Vagina (tissue), 2 donors: ENCODE measurements around the gene AKR1E2.

Source experiments
- CTCF ChIP-seq, 3 experiments: fragments of 450-650 bp in 2 of 3; fragments of 200-600 bp in 1 of 3; sonication (generic) in 1 of 3; IDR thresholded peaks; one replicate each; pipeline ENCODE4 v1.5.1; 2017 to 2019; ENCODE audit warnings: antibody characterized with exemption in 3 of 3, mild to moderate bottlenecking in 2 of 3, moderate library complexity in 2 of 3
- POLR2A ChIP-seq, 2 donors: fragments of 450-650 bp; IDR thresholded peaks; one replicate each; pipeline ENCODE4 v1.6.1; 2017; ENCODE audit warnings: antibody characterized with exemption in 2 of 2, mild to moderate bottlenecking in 2 of 2, moderate library complexity in 2 of 2
- POLR2AphosphoS5 ChIP-seq, 2 donors: sonication (generic); formaldehyde crosslinking; IDR thresholded peaks; one replicate each; pipeline ENCODE4 v1.9.0; 2017; ENCODE audit warnings: antibody characterized with exemption in 2 of 2, mild to moderate bottlenecking in 2 of 2, low read depth in 1 of 2; ENCODE audit not compliant: insufficient read depth in 1 of 2

GRCh38 chr10:4801405-4801804 lies 24.6 kb upstream of the AKR1E2 start:
- no peak for TF ChIP-seq CTCF (IDR thresholded peaks at IDR 0.05)
- TF ChIP-seq POLR2AphosphoS5 (IDR thresholded peaks at IDR 0.05; ENCODE audit: insufficient read depth in 1 of 2, low read depth in 1 of 2): no peak
- no peak for TF ChIP-seq POLR2A (IDR thresholded peaks at IDR 0.05)
